Measurements from ENCODE around the gene FAM161A. TPM values are rescaled to one million over a fixed set of nuclear protein-coding genes. Genes with fewer than 3 reads are reported as not detected.

Gene FAM161A
- total and polyA plus RNA-seq, 2 experiments from 2014 or later, result 16.2 to 27.4 TPM

DNA sequence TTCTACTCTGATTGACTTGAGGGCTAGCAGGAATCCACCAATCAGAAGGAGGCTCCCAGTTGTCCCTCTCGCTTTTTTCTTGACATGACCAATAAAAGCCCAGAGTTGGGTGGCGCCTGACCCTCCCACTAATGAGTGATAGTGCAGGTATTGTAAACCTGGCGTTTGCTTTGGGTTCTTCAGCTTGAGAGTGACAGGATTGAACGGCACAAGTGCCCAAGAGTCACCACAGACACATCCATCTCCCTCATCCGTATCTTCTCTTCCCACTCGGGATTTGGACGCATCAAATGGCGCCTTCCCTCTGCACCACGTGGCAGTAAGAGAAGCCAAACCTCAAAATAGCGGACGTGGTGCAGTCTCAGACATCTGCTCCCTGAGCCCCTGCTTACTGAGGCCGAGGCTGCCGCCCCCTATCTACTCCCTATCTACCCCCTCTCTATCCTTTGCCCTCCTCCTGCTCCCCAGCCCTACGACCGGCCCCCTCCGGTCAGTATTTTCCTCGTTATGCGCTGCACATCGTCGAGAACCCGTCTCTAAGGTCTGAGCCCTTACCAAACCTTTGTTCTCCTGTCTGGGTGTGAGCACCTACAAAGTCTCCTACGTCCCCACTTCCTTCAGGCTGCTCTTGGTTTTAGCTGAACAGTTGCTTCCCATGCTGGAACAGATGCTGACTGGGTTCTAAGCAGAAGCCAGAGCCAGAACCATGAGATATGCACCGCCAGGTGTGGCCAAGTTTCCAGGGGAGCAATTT is 881 bp upstream of the FAM161A start:
- H3K27ac Mint-ChIP-seq, result peak overlapping the region; percentile 94
- peak; percentile 89 for ATAC-seq
- H3K4me3 ChIP-seq, result peak overlapping the region; percentile 77

More for the DNA sequence above, 881 bp upstream of the FAM161A start:
- peak overlapping the region; percentile 86 for H3K4me2 ChIP-seq
- H4K20me1 ChIP-seq (replicated peaks; ENCODE audit: insufficient read depth), result no peaks in the 10 kb centered on the region
- H3K36me3 ChIP-seq (ENCODE audit: insufficient read depth), result no peaks in the 10 kb centered on the region
- H3K79me2 ChIP-seq (replicated peaks; ENCODE audit: insufficient read depth), result no peaks in the 10 kb centered on the region
- no peaks in the 10 kb centered on the region for H3K9me3 Mint-ChIP-seq
- H3K36me3 Mint-ChIP-seq (ENCODE audit: low read depth), result no peaks in the 10 kb centered on the region
- H3K27ac ChIP-seq (ENCODE audit: low read depth), result peak overlapping the region; percentile 43; the same call in 1 of the 2 replicates
- H2AFZ ChIP-seq, result peak overlapping the region; percentile 92
- no peaks in the 10 kb centered on the region; the same call in 1 of the 2 replicates for H3F3A ChIP-seq (replicated peaks; ENCODE audit: low read depth)
- H3K27me3 ChIP-seq (ENCODE audit: insufficient read depth), result no peaks in the 10 kb centered on the region
- DNase-seq (ENCODE audit: low spot score), result peak; percentile 99
- peaks cover 16% of the 10 kb centered on the region for H3K27me3 Mint-ChIP-seq (ENCODE audit: insufficient read depth, low read depth, poor library complexity)
- H3K4me3 Mint-ChIP-seq, result peak overlapping the region; percentile 89
- no peak for TF ChIP-seq EZH2phosphoT487 (IDR thresholded peaks at IDR 0.05; ENCODE audit: unreplicated experiment)
- no peak for TF ChIP-seq STAT1 (IDR thresholded peaks at IDR 0.05; ENCODE audit: unreplicated experiment)
- TF ChIP-seq NANOG (IDR thresholded peaks at IDR 0.05; ENCODE audit: borderline replicate concordance), result no peak
- TF ChIP-seq ZNF114 (CRISPR knock-in tag; IDR thresholded peaks at IDR 0.05), result no peak
- TF ChIP-seq, protein P1, sequence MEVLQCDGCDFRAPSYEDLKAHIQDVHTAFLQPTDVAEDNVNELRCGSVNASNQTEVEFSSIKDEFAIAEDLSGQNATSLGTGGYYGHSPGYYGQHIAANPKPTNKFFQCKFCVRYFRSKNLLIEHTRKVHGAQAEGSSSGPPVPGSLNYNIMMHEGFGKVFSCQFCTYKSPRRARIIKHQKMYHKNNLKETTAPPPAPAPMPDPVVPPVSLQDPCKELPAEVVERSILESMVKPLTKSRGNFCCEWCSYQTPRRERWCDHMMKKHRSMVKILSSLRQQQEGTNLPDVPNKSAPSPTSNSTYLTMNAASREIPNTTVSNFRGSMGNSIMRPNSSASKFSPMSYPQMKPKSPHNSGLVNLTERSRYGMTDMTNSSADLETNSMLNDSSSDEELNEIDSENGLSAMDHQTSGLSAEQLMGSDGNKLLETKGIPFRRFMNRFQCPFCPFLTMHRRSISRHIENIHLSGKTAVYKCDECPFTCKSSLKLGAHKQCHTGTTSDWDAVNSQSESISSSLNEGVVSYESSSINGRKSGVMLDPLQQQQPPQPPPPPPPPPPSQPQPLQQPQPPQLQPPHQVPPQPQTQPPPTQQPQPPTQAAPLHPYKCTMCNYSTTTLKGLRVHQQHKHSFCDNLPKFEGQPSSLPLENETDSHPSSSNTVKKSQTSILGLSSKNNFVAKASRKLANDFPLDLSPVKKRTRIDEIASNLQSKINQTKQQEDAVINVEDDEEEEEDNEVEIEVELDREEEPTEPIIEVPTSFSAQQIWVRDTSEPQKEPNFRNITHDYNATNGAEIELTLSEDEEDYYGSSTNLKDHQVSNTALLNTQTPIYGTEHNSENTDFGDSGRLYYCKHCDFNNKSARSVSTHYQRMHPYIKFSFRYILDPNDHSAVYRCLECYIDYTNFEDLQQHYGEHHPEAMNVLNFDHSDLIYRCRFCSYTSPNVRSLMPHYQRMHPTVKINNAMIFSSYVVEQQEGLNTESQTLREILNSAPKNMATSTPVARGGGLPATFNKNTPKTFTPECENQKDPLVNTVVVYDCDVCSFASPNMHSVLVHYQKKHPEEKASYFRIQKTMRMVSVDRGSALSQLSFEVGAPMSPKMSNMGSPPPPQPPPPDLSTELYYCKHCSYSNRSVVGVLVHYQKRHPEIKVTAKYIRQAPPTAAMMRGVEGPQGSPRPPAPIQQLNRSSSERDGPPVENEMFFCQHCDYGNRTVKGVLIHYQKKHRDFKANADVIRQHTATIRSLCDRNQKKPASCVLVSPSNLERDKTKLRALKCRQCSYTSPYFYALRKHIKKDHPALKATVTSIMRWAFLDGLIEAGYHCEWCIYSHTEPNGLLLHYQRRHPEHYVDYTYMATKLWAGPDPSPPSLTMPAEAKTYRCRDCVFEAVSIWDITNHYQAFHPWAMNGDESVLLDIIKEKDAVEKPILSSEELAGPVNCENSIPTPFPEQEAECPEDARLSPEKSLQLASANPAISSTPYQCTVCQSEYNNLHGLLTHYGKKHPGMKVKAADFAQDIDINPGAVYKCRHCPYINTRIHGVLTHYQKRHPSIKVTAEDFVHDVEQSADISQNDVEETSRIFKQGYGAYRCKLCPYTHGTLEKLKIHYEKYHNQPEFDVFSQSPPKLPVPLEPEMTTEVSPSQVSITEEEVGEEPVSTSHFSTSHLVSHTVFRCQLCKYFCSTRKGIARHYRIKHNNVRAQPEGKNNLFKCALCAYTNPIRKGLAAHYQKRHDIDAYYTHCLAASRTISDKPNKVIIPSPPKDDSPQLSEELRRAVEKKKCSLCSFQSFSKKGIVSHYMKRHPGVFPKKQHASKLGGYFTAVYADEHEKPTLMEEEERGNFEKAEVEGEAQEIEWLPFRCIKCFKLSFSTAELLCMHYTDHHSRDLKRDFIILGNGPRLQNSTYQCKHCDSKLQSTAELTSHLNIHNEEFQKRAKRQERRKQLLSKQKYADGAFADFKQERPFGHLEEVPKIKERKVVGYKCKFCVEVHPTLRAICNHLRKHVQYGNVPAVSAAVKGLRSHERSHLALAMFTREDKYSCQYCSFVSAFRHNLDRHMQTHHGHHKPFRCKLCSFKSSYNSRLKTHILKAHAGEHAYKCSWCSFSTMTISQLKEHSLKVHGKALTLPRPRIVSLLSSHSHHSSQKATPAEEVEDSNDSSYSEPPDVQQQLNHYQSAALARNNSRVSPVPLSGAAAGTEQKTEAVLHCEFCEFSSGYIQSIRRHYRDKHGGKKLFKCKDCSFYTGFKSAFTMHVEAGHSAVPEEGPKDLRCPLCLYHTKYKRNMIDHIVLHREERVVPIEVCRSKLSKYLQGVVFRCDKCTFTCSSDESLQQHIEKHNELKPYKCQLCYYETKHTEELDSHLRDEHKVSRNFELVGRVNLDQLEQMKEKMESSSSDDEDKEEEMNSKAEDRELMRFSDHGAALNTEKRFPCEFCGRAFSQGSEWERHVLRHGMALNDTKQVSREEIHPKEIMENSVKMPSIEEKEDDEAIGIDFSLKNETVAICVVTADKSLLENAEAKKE (CRISPR knock-in tag; IDR thresholded peaks at IDR 0.05), result no peak
- TF ChIP-seq, protein P2, sequence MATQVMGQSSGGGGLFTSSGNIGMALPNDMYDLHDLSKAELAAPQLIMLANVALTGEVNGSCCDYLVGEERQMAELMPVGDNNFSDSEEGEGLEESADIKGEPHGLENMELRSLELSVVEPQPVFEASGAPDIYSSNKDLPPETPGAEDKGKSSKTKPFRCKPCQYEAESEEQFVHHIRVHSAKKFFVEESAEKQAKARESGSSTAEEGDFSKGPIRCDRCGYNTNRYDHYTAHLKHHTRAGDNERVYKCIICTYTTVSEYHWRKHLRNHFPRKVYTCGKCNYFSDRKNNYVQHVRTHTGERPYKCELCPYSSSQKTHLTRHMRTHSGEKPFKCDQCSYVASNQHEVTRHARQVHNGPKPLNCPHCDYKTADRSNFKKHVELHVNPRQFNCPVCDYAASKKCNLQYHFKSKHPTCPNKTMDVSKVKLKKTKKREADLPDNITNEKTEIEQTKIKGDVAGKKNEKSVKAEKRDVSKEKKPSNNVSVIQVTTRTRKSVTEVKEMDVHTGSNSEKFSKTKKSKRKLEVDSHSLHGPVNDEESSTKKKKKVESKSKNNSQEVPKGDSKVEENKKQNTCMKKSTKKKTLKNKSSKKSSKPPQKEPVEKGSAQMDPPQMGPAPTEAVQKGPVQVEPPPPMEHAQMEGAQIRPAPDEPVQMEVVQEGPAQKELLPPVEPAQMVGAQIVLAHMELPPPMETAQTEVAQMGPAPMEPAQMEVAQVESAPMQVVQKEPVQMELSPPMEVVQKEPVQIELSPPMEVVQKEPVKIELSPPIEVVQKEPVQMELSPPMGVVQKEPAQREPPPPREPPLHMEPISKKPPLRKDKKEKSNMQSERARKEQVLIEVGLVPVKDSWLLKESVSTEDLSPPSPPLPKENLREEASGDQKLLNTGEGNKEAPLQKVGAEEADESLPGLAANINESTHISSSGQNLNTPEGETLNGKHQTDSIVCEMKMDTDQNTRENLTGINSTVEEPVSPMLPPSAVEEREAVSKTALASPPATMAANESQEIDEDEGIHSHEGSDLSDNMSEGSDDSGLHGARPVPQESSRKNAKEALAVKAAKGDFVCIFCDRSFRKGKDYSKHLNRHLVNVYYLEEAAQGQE (IDR thresholded peaks at IDR 0.05; ENCODE audit: unreplicated experiment), result no peak
- no peak for TF ChIP-seq JUNB (IDR thresholded peaks at IDR 0.05; ENCODE audit: unreplicated experiment)
- TF ChIP-seq EZH2 (IDR thresholded peaks at IDR 0.05; ENCODE audit: low read depth, unreplicated experiment), result no peak
- TF ChIP-seq, protein P3, sequence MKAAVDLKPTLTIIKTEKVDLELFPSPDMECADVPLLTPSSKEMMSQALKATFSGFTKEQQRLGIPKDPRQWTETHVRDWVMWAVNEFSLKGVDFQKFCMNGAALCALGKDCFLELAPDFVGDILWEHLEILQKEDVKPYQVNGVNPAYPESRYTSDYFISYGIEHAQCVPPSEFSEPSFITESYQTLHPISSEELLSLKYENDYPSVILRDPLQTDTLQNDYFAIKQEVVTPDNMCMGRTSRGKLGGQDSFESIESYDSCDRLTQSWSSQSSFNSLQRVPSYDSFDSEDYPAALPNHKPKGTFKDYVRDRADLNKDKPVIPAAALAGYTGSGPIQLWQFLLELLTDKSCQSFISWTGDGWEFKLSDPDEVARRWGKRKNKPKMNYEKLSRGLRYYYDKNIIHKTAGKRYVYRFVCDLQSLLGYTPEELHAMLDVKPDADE (IDR thresholded peaks at IDR 0.05), result no peak
- TF ChIP-seq POLR2AphosphoS5 (IDR thresholded peaks at IDR 0.05; ENCODE audit: low read depth), result peak; percentile 82
- TF ChIP-seq CREB1 (CRISPR knock-in tag; IDR thresholded peaks at IDR 0.05; ENCODE audit: low read depth), result no peak
- no peak for TF ChIP-seq ZNF331 (CRISPR knock-in tag; IDR thresholded peaks at IDR 0.05; ENCODE audit: low read depth)
- TF ChIP-seq, protein P4, sequence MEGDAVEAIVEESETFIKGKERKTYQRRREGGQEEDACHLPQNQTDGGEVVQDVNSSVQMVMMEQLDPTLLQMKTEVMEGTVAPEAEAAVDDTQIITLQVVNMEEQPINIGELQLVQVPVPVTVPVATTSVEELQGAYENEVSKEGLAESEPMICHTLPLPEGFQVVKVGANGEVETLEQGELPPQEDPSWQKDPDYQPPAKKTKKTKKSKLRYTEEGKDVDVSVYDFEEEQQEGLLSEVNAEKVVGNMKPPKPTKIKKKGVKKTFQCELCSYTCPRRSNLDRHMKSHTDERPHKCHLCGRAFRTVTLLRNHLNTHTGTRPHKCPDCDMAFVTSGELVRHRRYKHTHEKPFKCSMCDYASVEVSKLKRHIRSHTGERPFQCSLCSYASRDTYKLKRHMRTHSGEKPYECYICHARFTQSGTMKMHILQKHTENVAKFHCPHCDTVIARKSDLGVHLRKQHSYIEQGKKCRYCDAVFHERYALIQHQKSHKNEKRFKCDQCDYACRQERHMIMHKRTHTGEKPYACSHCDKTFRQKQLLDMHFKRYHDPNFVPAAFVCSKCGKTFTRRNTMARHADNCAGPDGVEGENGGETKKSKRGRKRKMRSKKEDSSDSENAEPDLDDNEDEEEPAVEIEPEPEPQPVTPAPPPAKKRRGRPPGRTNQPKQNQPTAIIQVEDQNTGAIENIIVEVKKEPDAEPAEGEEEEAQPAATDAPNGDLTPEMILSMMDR (conservative IDR thresholded peaks at IDR 0.05; ENCODE audit: low read depth in 2 of 2), result peak; percentile 15 to 25; a peak in 1 of 4 replicates
- no peaks in the 10 kb centered on the region for H3K4me1 ChIP-seq (ENCODE audit: insufficient read depth)
- H3K9me2 ChIP-seq (ENCODE audit: insufficient read depth), result peaks cover 3% of the 10 kb centered on the region; the same call in 1 of the 2 replicates
- peaks cover 11% of the 10 kb centered on the region; the same call in 2 of the 3 replicates for H3K4me1 Mint-ChIP-seq
